Measurements from ENCODE around the gene LAMA5. TPM values are rescaled to one million over a fixed set of nuclear protein-coding genes. Genes with fewer than 3 reads are reported as not detected.

The LAMA5 gene
- total RNA-seq, 2 experiments from 2014 or later = 0.38 to 0.91 TPM

GRCh38 chr20:62288535-62289105 lies 78.5 kb downstream of the LAMA5 start:
- H3K36me3 Mint-ChIP-seq = peaks cover 2% of the 10 kb centered on the region
- no peaks in the 10 kb centered on the region for H3K27me3 Mint-ChIP-seq
- H3K9me3 Mint-ChIP-seq = no peaks in the 10 kb centered on the region
- no peaks in the 10 kb centered on the region for H3K4me1 Mint-ChIP-seq
- no peak overlapping the region for H3K27ac Mint-ChIP-seq
- no peak for DNase-seq
- H3K4me3 Mint-ChIP-seq = no peak overlapping the region

- H3K36me3 Mint-ChIP-seq = peaks cover 2% of the 10 kb centered on the region
- H3K27ac Mint-ChIP-seq = no peak overlapping the region
- no peak overlapping the region for H3K4me3 Mint-ChIP-seq
- H3K4me1 Mint-ChIP-seq = no peaks in the 10 kb centered on the region
- no peak for DNase-seq
- H3K9me3 Mint-ChIP-seq = no peaks in the 10 kb centered on the region
- H3K27me3 Mint-ChIP-seq = no peaks in the 10 kb centered on the region
Observed at GRCh38 chr20:62287759-62288534, 79.2 kb downstream of the LAMA5 start.

- Mint-ChIP-seq H3K4me1 (no peaks in the 10 kb centered on the region), H3K4me3 (no peak overlapping the region), H3K27me3 (no peaks in the 10 kb centered on the region), H3K36me3 (peaks cover 2% of the 10 kb centered on the region), H3K9me3 (no peaks in the 10 kb centered on the region), H3K27ac (no peak overlapping the region)
- DNase-seq = no peak
Observed at GRCh38 chr20:62287129-62287528, 80.0 kb downstream of the LAMA5 start.

- no peak for DNase-seq
- Mint-ChIP-seq H3K27me3 (no peaks in the 10 kb centered on the region), H3K4me3 (no peak overlapping the region), H3K27ac (no peak overlapping the region), H3K9me3 (no peaks in the 10 kb centered on the region), H3K36me3 (peaks cover 2% of the 10 kb centered on the region), H3K4me1 (no peaks in the 10 kb centered on the region)
Observed at GRCh38 chr20:62286493-62287064, 80.5 kb downstream of the LAMA5 start.

- Mint-ChIP-seq H3K27ac (no peak overlapping the region), H3K9me3 (no peaks in the 10 kb centered on the region), H3K4me3 (no peak overlapping the region), H3K4me1 (no peaks in the 10 kb centered on the region), H3K36me3 (peaks cover 2% of the 10 kb centered on the region), H3K27me3 (no peaks in the 10 kb centered on the region)
- no peak for DNase-seq
Observed at GRCh38 chr20:62285722-62286121, 81.4 kb downstream of the LAMA5 start.

GRCh38 chr20:62285151-62285550 lies 82.0 kb downstream of the LAMA5 start:
- no peak for DNase-seq
- H3K27me3 Mint-ChIP-seq = no peaks in the 10 kb centered on the region
- H3K4me3 Mint-ChIP-seq = no peak overlapping the region
- H3K4me1 Mint-ChIP-seq = no peaks in the 10 kb centered on the region
- H3K9me3 Mint-ChIP-seq = no peaks in the 10 kb centered on the region
- H3K27ac Mint-ChIP-seq = no peak overlapping the region
- H3K36me3 Mint-ChIP-seq = peaks cover 2% of the 10 kb centered on the region

GRCh38 chr20:62284448-62284847 lies 82.7 kb downstream of the LAMA5 start:
- no peaks in the 10 kb centered on the region for H3K4me1 Mint-ChIP-seq
- no peaks in the 10 kb centered on the region for H3K27me3 Mint-ChIP-seq
- DNase-seq = no peak
- peaks cover 2% of the 10 kb centered on the region for H3K36me3 Mint-ChIP-seq
- H3K9me3 Mint-ChIP-seq = no peaks in the 10 kb centered on the region
- H3K27ac Mint-ChIP-seq = peak overlapping the region; percentile 8
- no peak overlapping the region for H3K4me3 Mint-ChIP-seq

- H3K4me3 Mint-ChIP-seq = no peak overlapping the region
- H3K9me3 Mint-ChIP-seq = no peaks in the 10 kb centered on the region
- no peaks in the 10 kb centered on the region for H3K4me1 Mint-ChIP-seq
- no peak overlapping the region for H3K27ac Mint-ChIP-seq
- peaks cover 2% of the 10 kb centered on the region for H3K36me3 Mint-ChIP-seq
- no peaks in the 10 kb centered on the region for H3K27me3 Mint-ChIP-seq
- no peak for DNase-seq
Observed at GRCh38 chr20:62282877-62283503, 84.1 kb downstream of the LAMA5 start.

- peaks cover 2% of the 10 kb centered on the region for H3K36me3 Mint-ChIP-seq
- DNase-seq = no peak
- H3K27me3 Mint-ChIP-seq = no peaks in the 10 kb centered on the region
- H3K27ac Mint-ChIP-seq = no peak overlapping the region
- H3K9me3 Mint-ChIP-seq = no peaks in the 10 kb centered on the region
- H3K4me1 Mint-ChIP-seq = no peaks in the 10 kb centered on the region
- no peak overlapping the region for H3K4me3 Mint-ChIP-seq
Observed at GRCh38 chr20:62282103-62282502, 85.0 kb downstream of the LAMA5 start.

GRCh38 chr20:62281161-62281933 lies 85.8 kb downstream of the LAMA5 start:
- Mint-ChIP-seq H3K9me3 (no peaks in the 10 kb centered on the region), H3K27ac (no peak overlapping the region), H3K4me3 (no peak overlapping the region), H3K27me3 (no peaks in the 10 kb centered on the region), H3K4me1 (no peaks in the 10 kb centered on the region), H3K36me3 (peaks cover 2% of the 10 kb centered on the region)
- no peak for DNase-seq

- H3K9me3 Mint-ChIP-seq = no peaks in the 10 kb centered on the region
- DNase-seq = no peak
- H3K27me3 Mint-ChIP-seq = no peaks in the 10 kb centered on the region
- H3K4me1 Mint-ChIP-seq = no peaks in the 10 kb centered on the region
- H3K4me3 Mint-ChIP-seq = no peak overlapping the region
- H3K36me3 Mint-ChIP-seq = no peaks in the 10 kb centered on the region
- no peak overlapping the region for H3K27ac Mint-ChIP-seq
Observed at GRCh38 chr20:62280303-62280702, 86.8 kb downstream of the LAMA5 start.

GRCh38 chr20:62277253-62277652 lies 89.9 kb downstream of the LAMA5 start:
- Mint-ChIP-seq H3K4me3 (no peak overlapping the region), H3K4me1 (no peaks in the 10 kb centered on the region), H3K27me3 (no peaks in the 10 kb centered on the region), H3K9me3 (no peaks in the 10 kb centered on the region), H3K27ac (no peak overlapping the region), H3K36me3 (peaks cover 1% of the 10 kb centered on the region)
- DNase-seq = no peak

GRCh38 chr20:62276439-62276838 lies 90.7 kb downstream of the LAMA5 start:
- no peak for DNase-seq
- Mint-ChIP-seq H3K4me3 (no peak overlapping the region), H3K36me3 (peaks cover 1% of the 10 kb centered on the region), H3K27ac (no peak overlapping the region), H3K9me3 (no peaks in the 10 kb centered on the region), H3K27me3 (no peaks in the 10 kb centered on the region), H3K4me1 (no peaks in the 10 kb centered on the region)

- DNase-seq = no peak
- peaks cover 1% of the 10 kb centered on the region for H3K36me3 Mint-ChIP-seq
- no peaks in the 10 kb centered on the region for H3K9me3 Mint-ChIP-seq
- H3K4me1 Mint-ChIP-seq = no peaks in the 10 kb centered on the region
- H3K27ac Mint-ChIP-seq = no peak overlapping the region
- no peaks in the 10 kb centered on the region for H3K27me3 Mint-ChIP-seq
- no peak overlapping the region for H3K4me3 Mint-ChIP-seq
Observed at GRCh38 chr20:62275219-62275618, 91.9 kb downstream of the LAMA5 start.

Measured in activated naive CD8-positive, alpha-beta T cell treated with anti-CD3 and anti-CD28 coated beads for 36 hours (primary cell).